GM11168 (cell line): ENCODE measurements around the gene TUBG1.

Source experiments
- in situ Hi-C: fragments of 300-500 bp; cut with MboI; formaldehyde crosslinking; loops from one replicate; pipeline ENCODE4 v1.12.0; 2022; ENCODE audit warnings: low sequenced_read_pairs; ENCODE audit not compliant: unreplicated experiment

Gene TUBG1

DNA sequence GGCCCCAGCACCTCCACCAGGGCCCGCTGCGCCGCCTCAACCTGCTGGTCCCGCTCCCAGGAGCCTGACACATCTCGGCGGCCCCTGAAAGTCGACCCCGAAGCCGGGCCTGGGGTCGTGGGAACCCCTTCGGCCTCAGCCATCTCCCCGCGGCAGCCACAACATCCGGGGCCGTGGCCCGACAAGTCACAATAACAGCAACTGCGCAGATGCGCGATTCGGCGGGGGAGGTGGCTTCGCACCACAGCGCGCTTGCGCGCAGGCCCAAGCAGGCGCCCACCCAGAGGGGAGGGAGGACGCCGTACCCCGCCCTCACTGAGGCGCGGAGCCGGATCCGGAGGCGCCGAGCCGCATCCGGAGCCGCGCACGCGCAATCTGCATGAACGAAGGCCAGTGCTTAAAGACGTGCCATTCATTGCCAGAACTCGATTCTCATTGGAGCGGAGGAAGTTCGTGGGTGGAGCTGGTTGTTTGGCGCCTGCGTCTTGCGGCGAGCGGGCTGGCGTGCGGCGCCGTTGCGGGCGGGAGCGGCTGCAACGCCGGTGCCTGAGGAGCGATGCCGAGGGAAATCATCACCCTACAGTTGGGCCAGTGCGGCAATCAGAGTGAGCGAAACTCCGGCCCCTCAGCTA, at the start of gene TUBG1, which contains the start of gene RETREG3:
Gene TUBG1, plus strand, starts transcription at position 502 of the 632 bp plus-strand sequence. Its CDS starts 55 bp downstream, at position 557.
Gene RETREG3, minus strand, starts transcription at position 193 of the 632 bp plus-strand sequence. Its CDS starts 50 bp downstream, at position 143.
- in situ Hi-C loops, result no loop called here

DNA sequence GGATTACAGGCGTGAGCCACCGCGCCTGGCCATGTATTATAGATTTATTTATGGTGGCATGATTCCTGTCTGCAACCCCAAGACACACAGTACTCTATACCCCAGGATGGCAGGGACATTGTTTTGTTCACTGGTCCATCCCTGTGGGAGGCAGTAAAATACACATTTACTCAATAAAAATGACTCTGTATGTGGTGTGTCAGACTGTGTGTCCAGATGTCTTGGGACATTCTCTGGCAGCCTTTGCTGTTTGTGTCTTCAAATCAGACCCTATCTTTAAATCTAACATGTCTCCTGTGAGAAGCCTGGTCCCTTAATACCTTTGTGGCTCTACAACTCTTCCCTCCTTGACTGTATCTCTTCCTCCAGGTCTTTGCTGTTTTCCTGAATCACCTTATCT, 49.2 kb upstream of the TUBG1 start:
- in situ Hi-C loops, result no loop called here

DNA sequence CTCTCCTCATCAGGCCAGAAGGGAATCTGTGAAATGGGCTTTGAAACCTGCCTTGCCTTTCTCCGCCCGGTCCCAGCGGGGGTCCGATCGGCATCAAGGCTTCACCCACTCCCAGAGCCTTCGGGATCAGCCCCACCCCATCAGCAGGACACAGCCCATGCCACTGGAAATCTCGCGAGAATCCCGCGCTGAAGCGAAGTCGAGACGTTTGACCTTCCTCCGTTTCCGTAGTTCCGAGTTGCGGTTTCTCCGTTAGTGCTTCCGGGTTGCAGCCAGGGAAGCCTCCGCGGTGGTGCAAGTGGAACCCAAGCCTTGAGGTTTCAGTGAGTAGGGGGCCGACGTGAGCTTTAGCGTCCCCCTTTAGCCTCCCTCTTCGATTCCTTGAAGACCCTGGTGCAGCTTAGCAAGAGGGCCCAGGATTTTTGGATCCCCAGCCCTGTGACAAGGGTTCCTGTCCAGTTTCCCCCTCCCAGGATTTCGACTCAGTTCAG, 47.5 kb upstream of the TUBG1 start, which contains the start of gene COASY:
Gene COASY, plus strand, starts transcription at position 252 of the 491 bp plus-strand sequence. CDS start 475 bp downstream, outside the sequence.
- in situ Hi-C loops, result no loop called here

GRCh38 chr17:42562388-42563142, 46.9 kb upstream of the TUBG1 start:
- in situ Hi-C loops, result no loop called here

GRCh38 chr17:42563143-42563509, 46.4 kb upstream of the TUBG1 start:
- in situ Hi-C loops, result no loop called here

DNA sequence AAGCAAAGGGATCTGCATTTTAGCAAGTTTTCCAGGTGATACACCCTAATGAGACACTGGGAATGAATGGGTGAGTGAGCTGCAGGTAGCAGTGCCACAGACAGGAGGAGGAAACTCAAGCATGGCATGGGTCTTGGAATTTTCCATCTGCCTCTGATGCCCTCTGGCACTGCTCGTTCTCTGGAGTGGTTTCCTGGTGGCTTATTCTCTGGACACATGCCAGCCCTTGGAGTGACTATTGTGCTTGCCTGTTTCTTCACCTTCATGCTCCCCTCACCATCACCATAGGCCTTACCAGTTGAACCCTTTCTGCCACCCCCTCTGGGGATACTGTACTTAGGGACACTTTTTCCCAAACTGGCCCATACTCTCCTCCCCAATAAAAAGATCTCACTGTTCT, 45.9 kb upstream of the TUBG1 start:
- in situ Hi-C loops, result no loop called here

DNA sequence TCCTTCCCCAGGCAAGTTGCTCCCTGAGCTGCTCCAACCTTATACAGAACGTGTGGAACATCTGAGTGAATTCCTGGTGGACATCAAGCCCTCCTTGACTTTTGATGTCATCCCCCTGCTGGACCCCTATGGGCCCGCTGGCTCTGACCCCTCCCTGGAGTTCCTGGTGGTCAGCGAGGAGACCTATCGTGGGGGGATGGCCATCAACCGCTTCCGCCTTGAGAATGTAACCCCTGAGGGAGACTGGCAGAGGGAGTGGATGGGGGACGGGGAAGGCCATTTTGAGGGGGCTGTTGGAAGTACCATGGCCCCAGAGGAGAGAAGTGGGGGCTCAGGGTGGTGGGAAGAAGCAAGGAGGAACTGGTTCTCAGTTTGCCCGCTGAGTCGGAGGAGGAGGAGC, 45.5 kb upstream of the TUBG1 start:
- in situ Hi-C loops, result no loop called here

GRCh38 chr17:42564815-42565522, 44.5 kb upstream of the TUBG1 start:
- in situ Hi-C loops, result no loop called here

DNA sequence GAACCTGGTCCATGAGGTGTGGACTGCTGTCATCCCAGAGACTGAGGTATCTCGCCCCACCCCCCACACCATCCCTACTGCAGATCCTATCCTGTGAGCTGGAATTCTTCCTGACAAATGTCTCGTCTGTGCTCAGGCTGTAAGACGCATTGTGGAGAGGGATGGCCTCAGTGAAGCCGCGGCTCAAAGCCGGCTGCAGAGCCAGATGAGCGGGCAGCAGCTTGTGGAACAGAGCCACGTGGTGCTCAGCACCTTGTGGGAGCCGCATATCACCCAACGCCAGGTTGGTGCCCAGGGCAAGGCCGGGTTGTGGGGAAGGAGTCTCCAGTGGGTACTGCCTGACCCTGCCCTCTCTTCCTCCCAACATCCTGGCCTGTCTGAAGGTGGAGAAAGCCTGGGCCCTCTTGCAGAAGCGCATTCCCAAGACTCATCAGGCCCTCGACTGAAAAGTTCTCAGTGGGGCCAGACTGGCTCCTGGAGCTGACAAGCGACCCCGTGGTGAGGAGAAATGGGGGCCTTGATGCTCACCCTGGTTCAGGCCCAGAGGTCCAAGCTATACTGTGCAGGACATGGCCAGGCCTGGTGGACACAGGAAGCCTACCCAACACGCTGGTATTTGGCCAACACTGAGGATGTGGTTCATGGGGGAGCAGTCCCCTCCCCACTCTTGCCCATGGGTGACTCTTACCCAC, 43.8 kb upstream of the TUBG1 start:
- in situ Hi-C loops, result no loop called here

- in situ Hi-C loops, result no loop called here
Measured at GRCh38 chr17:42566215-42566882, 43.1 kb upstream of the TUBG1 start.

DNA sequence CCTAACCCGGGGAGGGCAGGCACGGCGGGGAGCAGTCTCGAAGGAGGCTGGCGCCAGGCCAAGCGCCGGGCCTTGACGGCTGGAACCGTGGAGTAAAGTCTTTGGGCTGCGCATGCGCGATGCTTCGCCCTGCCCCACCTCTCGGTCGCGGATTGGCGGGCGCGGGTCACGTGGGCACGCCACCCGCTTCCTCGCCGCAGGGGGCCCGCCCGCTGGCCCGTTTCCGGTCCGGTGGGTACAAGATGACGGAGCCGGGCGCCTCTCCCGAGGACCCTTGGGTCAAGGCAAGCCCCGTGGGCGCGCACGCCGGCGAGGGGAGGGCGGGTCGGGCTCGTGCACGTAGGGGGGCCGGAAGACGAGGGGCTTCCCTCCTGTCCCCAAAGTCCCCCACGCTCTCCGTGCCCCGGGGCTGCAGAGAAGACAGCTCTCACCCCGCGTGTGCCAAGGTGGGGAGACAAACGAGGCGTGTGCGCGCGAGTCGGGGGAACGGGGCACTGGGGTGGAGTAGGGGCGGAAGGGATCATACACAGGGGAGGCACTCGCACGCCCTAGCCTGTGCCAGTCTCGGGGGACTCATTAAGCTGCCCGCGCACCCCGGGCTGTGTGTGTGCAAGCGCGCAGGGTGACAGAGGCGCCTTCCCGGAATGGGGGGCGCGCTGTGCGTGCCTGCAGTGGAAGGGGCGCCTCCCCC, 42.5 kb upstream of the TUBG1 start, which contains the start of gene MLX:
Gene MLX, plus strand, starts transcription at position 218 of the 691 bp plus-strand sequence. Its CDS starts 25 bp downstream, at position 243.
- in situ Hi-C loops, result no loop called here

DNA sequence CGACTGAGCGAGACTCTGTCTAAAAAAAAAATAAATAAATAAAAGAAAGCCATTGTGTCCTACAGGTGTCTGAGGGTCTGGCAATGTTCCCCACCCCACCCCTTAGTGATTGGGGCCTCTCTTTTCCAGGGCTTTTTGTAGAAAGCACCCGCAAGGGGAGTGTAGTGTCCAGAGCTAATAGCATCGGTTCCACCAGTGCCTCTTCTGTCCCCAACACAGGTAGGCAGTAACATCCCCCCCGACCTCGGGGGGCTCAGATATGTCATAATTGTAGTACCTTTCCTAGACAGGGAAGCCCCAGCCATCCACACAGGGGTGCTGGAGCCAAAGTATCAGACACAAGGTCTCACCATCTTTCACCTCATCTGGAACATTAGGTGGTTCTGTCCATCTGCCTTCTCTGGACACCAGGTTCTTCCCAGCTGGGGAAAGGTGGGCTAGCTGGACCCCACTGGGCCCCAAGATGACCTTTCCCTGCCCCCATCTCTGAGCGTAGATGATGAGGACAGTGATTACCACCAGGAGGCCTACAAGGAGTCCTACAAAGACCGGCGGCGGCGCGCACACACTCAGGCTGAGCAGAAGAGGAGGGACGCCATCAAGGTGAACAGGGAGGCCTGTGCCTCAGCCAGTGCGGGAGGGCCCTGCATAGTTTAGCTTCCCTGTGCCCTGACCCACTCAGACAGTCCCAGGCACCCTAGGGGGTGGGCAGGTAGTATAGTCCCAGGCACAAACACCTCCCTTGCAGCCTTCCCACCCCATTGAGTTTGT, 41.0 kb upstream of the TUBG1 start:
- in situ Hi-C loops, result no loop called here

DNA sequence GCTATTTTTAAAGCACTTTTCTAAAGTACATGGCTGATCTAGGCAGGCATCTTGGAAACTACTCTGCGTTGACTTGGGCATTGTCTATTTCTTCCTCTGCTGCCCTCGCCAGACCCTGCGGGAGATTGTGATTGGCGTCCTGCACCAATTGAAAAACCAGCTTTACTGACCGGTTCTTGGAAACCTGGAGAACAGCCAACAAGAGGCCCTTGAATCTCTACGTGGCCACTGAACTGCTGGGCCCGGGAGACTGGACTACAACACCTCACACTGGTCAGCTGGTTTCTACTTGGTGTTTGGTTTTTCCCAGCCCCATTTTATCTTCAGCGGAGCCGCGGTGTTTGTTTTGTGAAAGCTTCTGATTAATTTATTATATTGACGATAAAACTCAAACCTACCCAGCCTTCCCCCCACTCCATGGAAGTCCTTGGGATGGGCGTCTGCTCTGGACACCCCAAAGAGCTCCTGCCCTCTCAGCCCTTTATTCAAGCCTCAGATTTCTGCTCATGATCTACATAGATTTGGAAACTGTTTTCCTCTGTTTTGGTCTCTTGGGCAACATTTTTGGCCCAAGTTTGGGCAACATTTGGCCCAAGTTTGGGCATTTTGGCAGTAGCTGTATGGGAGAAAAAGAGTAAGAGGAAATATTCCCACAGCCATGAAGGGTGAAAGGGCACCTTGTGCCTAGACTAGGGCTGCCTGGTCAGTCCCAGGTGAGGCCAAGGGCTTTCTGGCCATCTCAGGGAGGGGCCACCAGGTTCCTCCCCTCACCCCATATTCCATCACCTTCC, 37.9 kb upstream of the TUBG1 start:
- in situ Hi-C loops, result loop anchor here (10.0 kb wide), 1 partner anchor 193 kb away; the partner anchor contains the start of gene RAMP2

GRCh38 chr17:42573095-42573494, 36.4 kb upstream of the TUBG1 start:
- in situ Hi-C loops, result loop anchor here (10.0 kb wide), 1 partner anchor 192 kb away; the partner anchor contains the start of gene RAMP2

GRCh38 chr17:42574463-42574862, 35.0 kb upstream of the TUBG1 start:
- in situ Hi-C loops, result loop anchor here (10.0 kb wide), 1 partner anchor 190 kb away; the partner anchor contains the start of gene RAMP2

- in situ Hi-C loops, result loop anchor here (10.0 kb wide), 1 partner anchor 188 kb away; the partner anchor contains the start of gene RAMP2
Measured at GRCh38 chr17:42577140-42577531, 32.3 kb upstream of the TUBG1 start.
